Right atrium auricular region (tissue), 2 donors: Measurements from ENCODE around the gene TMEM201. TPM values are rescaled to one million over a fixed set of nuclear protein-coding genes. Genes with fewer than 3 reads are reported as not detected.
"Not testable (repeated sequence)": the region's sequence is repeated elsewhere in the genome, so short reads cannot be mapped to it uniquely, and the experiment has no call there.

ENCODE experiments used
- DNase-seq: peaks from one replicate; pipeline ENCODE4 v3.0.0-alpha.2; 2019; ENCODE audit warnings: low spot score
- H3K27ac ChIP-seq, 2 donors: fragments of 200-600 bp; sonication (generic); 1 replicate in 1 of 2; 2 replicates in 1 of 2; pipeline ENCODE4 v1.5.1; 2016 to 2019
- H3K27me3 ChIP-seq, 2 donors: fragments of 200-600 bp; sonication (generic); one replicate each; pipeline versions ENCODE4 v1.5.1 to v1.6.0; 2017 to 2019
- H3K36me3 ChIP-seq: fragments of 200-600 bp; sonication (generic); one replicate; pipeline ENCODE4 v1.5.1; 2016
- H3K4me1 ChIP-seq, 2 donors: fragments of 200-600 bp; sonication (generic); one replicate each; pipeline versions ENCODE4 v1.5.1 to v1.6.0; 2017 to 2019
- H3K4me3 ChIP-seq, 2 donors: fragments of 200-600 bp; sonication (generic); 1 replicate in 1 of 2; 2 replicates in 1 of 2; pipeline ENCODE4 v1.5.1; 2017 to 2019; ENCODE audit warnings: mild to moderate bottlenecking in 1 of 2, moderate library complexity in 1 of 2
- H3K9me3 ChIP-seq, 2 donors: fragments of 200-600 bp; sonication (generic); one replicate each; pipeline ENCODE4 v1.5.1; 2019
- total RNA-seq, 2 donors: library from RNA; depleted of rRNA; stranded (reverse); fragments of >200 nt; gene quantifications; one replicate each; pipeline ENCODE4 v1.1.0, GENCODE V29; 2016
- TF ChIP-seq, protein P1 (sequence below), 2 donors: fragments of 200-600 bp; sonication (generic); IDR thresholded peaks; one replicate each; pipeline ENCODE4 v1.5.1; 2019; ENCODE audit warnings: antibody characterized with exemption in 2 of 2

Gene TMEM201
- total RNA-seq, 2 donors from 2014 or later: 17.2 to 18.6 TPM

DNA sequence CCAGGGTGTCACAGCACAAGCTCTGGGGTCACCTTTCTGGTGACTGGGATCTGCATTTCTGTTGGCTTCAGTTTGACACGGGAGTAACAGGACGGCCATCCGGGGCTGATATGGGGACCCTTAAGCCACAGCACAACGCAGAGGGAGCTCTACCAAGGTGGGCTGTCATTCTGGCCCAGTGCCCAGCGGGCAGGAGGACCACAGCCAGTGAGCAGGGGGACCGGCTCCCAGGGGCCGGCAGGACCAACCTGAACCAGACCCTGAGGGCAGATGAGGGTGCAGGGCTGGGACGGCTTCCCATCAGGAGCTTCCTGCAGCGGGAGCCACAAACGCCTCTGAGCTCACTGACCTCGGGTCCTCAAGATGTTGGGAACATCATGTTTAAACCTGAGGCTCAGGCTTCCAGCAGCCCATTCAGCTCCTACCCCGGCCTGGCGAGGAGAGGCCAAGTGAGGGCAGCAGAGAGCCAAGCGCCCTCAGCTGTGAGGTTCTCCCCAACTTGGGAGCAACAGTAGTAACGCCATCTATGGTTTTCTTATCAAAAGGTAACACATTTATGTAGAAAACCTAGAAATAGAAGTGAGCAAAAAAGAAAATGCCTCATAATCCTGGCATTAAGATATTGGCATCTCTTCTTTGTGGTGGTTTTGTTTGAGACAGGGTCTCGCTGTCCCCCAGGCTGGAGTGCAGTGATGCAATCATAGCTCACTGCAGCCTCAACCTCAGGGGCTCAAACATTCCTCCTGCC is 26.8 kb downstream of the TMEM201 start:
- Histone ChIP-seq H3K27ac (no peak overlapping the region), H3K4me1 (no peaks in the 10 kb centered on the region), H3K36me3 (peaks cover 23% of the 10 kb centered on the region), H3K27me3 (no peaks in the 10 kb centered on the region), H3K4me3 (no peak overlapping the region), H3K9me3 (no peaks in the 10 kb centered on the region)
- TF ChIP-seq, protein P1, sequence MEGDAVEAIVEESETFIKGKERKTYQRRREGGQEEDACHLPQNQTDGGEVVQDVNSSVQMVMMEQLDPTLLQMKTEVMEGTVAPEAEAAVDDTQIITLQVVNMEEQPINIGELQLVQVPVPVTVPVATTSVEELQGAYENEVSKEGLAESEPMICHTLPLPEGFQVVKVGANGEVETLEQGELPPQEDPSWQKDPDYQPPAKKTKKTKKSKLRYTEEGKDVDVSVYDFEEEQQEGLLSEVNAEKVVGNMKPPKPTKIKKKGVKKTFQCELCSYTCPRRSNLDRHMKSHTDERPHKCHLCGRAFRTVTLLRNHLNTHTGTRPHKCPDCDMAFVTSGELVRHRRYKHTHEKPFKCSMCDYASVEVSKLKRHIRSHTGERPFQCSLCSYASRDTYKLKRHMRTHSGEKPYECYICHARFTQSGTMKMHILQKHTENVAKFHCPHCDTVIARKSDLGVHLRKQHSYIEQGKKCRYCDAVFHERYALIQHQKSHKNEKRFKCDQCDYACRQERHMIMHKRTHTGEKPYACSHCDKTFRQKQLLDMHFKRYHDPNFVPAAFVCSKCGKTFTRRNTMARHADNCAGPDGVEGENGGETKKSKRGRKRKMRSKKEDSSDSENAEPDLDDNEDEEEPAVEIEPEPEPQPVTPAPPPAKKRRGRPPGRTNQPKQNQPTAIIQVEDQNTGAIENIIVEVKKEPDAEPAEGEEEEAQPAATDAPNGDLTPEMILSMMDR (IDR thresholded peaks at IDR 0.05): peak; percentile 14 to 63
- DNase-seq: no peak

DNA sequence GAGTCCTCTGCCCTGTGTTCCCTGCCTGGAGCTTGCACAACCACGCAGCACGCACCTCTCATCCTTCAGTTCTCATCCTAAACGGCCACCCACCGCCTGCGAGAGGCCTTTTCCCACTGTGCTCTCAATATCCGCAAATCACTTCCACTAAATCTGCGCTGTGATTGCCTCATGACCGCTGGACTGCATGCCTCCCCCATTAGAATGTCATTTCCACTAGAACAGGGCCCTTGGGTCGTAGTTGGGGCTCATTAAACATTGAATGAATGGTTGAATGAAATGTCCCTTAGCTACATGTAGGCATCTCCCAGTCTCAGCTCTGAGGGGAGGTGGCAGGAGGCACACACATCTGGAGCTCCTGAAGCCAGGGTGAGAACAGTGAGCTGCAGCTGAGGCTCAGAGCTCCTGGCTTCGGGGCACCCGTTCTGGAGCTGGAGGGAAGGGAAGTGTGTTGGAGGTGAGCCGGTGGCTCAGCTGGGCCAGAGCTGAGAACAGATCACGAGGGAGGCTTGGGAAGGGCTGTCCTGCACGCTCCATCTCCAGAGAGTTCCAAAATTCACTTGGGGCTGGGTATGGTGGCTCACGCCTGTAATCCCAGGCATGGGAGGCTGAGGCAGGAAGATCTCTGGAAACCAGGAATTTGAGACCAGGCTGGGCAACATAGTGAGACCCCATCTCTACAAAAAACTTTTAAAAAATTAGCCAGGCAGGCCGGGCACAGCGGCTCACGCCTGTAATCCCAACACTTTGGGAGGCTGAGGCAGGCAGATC is 30.4 kb downstream of the TMEM201 start:
- no peak overlapping the region for H3K4me3 ChIP-seq
- TF ChIP-seq, protein P1 (IDR thresholded peaks at IDR 0.05): no peak
- H3K27ac ChIP-seq: no peak overlapping the region
- H3K36me3 ChIP-seq: no peaks in the 10 kb centered on the region
- no peak for DNase-seq
- H3K27me3 ChIP-seq: no peaks in the 10 kb centered on the region
- H3K4me1 ChIP-seq: no peaks in the 10 kb centered on the region
- no peaks in the 10 kb centered on the region for H3K9me3 ChIP-seq

DNA sequence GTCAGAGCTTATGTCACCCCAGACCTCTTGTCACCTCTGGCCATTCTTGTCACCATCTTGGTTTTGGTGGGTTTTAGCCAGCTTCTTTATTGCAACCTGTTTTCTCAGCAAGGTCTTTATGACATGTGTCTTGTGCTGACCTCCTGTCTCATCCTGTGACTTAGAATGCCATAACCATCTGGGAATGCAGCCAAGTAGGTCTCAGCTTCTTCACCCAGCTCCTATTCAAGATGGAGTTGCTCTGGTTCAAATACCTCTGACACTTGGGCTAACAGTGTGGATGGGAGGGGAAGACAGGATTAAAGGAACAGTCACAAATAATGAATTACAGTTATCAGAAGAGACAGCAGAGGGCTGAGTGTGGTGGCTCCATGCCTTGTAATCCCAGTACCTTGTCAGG is 32.3 kb downstream of the TMEM201 start:
- Histone ChIP-seq H3K4me1 (no peaks in the 10 kb centered on the region), H3K27me3 (no peaks in the 10 kb centered on the region), H3K36me3 (no peaks in the 10 kb centered on the region), H3K9me3 (no peaks in the 10 kb centered on the region), H3K4me3 (no peak overlapping the region), H3K27ac (no peak overlapping the region)
- no peak for DNase-seq
- TF ChIP-seq, protein P1 (IDR thresholded peaks at IDR 0.05): no peak

DNA sequence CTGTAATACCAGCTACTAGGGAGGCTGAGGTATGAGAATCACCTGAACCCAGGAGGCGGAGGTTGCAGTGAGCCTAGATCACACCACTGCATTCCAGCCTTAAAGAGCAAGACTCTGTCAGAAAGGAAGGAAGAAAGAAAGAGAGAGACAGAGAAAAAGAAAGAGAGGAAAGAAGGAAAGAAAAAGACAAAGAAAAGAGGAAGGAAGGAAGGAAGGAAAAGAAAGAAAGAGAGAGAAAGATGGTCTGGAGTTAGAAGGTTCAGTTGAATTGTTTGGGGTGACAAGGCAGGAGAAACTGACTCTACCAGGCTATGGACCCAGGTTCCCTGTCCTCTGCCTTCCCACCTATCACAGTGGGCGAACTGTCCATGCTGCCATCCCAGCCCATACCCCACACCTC is 35.4 kb downstream of the TMEM201 start:
- Histone ChIP-seq H3K27ac (no peak overlapping the region), H3K4me1 (peaks cover 0 to 11% of the 10 kb centered on the region in 2 donors), H3K9me3 (no peaks in the 10 kb centered on the region), H3K4me3 (no peak overlapping the region), H3K36me3 (no peaks in the 10 kb centered on the region), H3K27me3 (no peaks in the 10 kb centered on the region)
- DNase-seq: no peak
- TF ChIP-seq, protein P1 (IDR thresholded peaks at IDR 0.05): no peak

DNA sequence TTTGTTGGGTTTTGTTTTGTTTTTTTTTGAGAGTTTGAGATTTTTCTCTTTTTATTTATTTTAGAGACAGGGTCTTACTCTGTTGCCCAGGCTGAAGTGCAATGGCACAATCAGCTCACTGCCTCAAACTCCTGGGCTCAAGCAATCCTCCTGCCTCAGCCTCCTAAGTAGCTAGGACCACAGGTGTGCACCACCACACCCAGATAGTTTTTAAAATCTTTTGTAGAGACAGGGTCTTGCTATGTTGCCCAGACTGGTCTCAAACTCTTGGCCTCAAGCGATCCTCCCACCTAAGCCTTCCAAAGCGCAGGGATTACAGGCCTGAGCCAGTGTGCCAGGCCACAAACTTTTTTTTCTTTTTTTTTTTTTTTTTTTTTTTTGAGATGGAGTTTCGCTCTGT is 36.3 kb downstream of the TMEM201 start:
- peaks cover 0 to 11% of the 10 kb centered on the region in 2 donors for H3K4me1 ChIP-seq
- H3K27ac ChIP-seq, DNase-seq, H3K36me3 ChIP-seq, H3K9me3 ChIP-seq, H3K27me3 ChIP-seq, H3K4me3 ChIP-seq: not testable (repeated sequence)

DNA sequence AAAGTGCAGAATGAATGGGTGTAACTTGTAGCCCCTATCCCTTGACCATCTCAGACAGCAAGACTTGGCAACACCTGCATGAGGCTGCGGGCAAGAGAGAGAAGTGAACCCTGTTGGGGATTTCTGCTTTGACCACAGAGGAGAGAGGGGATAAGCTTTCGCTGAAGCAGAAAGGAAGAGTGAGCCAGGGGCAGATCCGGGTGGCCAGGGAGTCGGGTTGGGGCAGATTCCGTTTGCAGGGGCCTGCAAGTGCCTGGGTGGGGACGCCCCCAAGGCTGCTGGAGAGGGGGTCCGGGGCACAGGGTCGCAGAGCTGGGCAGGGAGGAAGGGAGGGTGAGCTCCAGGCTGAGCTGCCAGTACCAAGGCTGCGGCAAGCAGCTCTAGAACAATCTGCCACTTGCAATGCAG is 37.5 kb downstream of the TMEM201 start:
- Histone ChIP-seq H3K27ac (no peak overlapping the region), H3K4me3 (no peak overlapping the region), H3K4me1 (peaks cover 0 to 11% of the 10 kb centered on the region in 2 donors), H3K36me3 (no peaks in the 10 kb centered on the region), H3K9me3 (no peaks in the 10 kb centered on the region), H3K27me3 (no peaks in the 10 kb centered on the region)
- TF ChIP-seq, protein P1 (IDR thresholded peaks at IDR 0.05): no peak
- no peak for DNase-seq
